ENCODE data around the gene TP53INP2.
A peak's percentile ranks its signal among the peaks of the same experiment; 100 is the strongest.
"Not testable (repeated sequence)": the region's sequence is repeated elsewhere in the genome, so short reads cannot be mapped to it uniquely, and the experiment has no call there.

The TP53INP2 gene

DNA sequence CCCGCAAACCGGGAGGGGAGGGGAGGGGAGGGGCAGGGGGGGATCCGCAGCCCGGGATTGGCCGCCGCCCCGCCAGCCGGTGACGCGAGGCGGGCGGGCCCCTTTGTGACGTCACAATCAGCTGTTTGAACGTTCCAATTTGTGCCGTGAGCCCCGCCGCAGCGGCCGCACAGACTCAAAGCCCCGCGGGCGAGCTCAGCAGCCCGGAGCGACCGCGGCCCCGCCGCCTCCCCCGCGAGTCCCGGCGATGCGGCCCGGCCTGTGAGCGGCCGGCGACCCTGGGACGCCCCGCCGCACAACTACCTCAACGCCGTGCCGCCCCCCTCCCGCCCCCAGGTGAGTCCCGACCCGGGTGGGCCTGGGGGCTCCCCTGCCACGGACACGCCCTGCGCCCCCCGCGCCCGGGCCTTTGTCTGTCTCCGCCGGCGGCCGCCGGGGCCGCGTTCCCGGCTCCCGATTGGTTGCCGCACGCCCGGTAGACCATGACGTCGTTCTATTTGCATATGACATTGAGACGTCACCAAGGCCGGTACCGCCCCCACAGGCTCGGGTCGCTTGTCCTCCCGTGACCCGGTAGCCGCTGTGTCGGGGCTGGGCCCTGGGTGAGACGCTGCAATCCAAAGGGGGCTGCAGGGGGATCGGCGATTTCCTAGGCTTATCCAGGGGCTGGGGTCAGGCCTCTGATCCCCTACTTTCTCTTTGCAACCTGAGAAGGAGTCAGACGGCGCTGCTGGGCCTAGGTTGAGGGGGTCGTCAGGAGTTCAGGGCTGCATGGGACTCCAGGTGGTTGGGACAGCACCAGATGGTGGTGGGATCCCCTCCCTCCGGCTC lies at the start of gene TP53INP2:
Gene TP53INP2, plus strand, starts transcription at position 168 of the 831 bp plus-strand sequence. CDS start 4,396 bp downstream, outside the sequence.
- peak; percentile 34 for DNase-seq

- not testable (repeated sequence) for DNase-seq
These were observed 45.5 kb upstream of the TP53INP2 start for GRCh38 chr20:34658654-34659053.

DNA sequence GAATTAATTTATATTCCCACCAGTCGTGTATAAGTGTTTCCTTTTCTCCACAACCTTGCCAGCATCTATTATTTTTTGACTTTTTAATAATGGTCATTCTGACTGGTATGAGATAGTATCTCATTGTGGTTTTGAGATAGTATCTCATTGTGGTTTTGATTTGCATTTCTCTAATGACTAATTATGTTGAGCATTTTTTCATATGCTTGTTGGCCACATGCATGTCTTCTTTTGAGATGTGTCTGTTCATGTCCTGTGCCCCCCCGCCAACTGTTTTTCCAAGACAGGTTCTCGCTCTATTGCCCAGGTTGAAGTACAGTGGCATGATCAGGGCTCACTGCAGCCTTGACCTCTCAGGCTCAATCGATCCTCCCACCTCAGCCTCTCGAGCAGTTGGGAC lies 42.3 kb upstream of the TP53INP2 start:
- DNase-seq: not testable (repeated sequence)

DNA sequence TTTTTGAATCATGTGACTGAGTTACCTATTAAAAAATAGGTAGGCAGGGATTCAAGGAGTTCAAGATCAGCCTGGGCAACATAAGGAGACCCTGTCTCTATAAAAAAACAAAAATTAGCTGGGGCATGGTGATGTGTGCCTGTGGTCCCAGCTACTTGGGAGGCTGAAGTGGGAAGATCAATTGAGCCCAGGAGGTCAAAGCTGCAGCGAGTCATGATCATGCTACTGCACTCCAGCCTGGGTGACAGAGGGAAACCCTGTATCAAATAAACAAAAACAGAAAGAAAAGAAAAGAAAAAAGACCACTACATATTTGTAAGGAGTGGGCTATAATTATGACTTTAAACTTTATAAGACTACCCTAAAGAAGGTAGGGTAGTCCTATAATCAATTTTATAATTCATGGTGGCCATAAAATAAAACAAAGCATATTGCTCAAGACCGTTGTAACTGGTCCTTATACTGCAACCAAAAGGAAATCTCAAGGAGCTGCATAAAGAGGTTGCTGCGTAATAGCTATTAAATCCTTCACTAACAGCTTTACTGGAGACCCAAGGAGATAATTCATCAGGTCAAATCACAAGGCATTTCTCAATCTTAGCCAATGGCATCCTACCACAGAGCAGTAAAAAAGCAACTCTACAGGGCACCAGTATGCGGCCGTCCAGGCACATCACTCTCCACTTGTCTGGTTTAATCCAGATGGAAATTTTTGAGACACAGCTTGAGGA lies 40.8 kb upstream of the TP53INP2 start:
- DNase-seq: no peak

DNA sequence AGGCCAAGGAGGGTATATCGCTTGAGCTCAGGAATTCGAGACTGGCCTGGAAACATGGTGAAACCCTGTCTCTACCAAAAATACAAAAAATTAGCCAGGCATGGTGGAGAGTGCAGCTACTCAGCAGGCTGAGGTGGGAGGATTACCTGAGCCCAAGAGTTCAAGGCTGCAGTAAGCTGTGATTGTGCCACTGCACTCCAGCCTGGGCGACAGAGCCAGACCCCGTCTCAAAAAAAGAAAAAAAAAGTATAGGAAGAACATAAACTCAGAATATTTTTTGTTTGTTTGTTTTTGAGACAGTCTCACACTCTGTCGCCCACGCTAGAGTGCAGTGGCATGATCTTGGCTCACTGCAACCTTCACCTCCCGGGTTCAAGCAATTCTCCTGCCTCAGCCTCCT lies 39.4 kb upstream of the TP53INP2 start:
- not testable (repeated sequence) for DNase-seq

DNA sequence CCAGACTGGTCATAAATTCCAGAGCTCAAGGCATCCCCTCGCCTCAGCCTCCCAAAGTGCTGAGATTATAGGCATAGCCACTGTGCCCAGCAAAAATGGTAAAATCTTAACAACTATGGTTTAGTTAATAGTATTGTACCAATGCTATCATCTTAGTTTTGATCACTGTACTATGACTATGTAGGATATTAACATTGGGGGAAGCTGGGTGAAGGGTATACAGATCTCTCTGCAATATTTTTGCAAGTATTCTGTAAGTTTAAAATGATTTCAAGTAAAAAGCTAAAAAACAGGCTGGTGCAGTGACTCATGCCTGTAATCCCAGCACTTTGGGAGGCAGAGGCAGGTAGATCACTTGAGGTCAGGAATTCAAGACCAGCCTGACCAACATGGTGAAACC lies 35.0 kb upstream of the TP53INP2 start:
- DNase-seq: no peak

GRCh38 chr20:34673412-34673811 lies 30.7 kb upstream of the TP53INP2 start:
- DNase-seq: no peak

GRCh38 chr20:34675561-34675960 lies 28.6 kb upstream of the TP53INP2 start:
- DNase-seq: no peak

DNA sequence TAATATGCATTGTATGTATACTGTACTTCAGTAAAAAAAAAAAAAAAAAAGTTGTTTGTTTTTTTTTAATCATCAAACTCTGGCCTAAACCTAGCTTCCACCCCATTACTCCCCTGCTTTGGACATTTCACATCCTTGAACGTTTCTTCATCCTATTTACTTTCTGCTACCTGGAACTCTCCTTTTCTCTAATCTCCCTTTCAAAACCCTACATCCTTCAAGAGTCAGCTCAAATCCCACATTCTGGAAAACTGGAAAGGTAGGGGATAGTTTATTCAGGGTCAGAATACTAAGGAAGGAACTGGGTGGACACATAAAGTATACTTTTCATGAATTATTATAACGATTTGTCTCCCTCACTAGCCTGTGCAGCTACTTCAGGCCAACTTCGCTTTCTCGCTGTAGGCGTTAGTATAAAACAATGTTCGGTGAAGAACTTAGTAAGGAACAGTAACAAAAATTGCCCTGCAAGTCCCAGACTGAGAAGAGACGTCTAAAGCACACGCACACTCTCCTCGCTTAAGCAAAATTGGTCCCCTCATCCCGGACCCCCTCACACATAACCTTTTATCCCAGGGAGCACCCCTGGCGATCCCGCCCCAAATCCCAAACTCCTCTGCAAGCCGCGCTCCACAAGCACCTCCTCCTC lies 28.0 kb upstream of the TP53INP2 start:
- no peak for DNase-seq

- DNase-seq: peak; percentile 67
These were observed 27.3 kb upstream of the TP53INP2 start, which contains the start of gene PIGU for GRCh38 chr20:34676642-34677373. PIGU (minus strand) TSS chr20:34677092; CDS start chr20:34677085, 7 bp downstream.

DNA sequence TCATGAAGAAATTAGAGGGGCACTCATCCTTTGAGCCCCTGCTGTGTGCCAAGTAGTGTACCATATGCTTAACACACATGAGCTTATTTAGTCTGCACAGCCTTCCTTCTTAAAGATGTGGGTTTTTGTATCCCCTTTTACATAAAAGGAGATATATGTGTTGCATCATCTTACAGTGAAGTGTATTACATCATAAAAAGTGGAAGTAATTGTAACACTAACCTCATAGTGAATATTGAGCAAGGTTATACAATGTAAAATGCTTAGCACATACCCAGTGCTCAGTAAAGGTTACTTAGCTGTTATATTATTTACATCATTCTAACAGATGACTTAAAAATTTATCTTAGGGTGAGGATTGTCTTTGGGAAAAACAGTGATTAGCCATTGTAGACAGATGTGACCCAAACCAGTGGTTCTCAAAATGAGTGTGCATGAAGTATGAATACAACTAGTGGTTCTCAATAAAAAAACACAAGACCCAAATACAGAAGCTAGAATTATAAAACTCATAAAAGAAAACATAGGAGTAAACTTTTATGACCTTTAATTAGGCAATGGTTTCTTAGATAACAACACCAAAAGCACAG lies 23.5 kb upstream of the TP53INP2 start:
- no peak for DNase-seq

DNA sequence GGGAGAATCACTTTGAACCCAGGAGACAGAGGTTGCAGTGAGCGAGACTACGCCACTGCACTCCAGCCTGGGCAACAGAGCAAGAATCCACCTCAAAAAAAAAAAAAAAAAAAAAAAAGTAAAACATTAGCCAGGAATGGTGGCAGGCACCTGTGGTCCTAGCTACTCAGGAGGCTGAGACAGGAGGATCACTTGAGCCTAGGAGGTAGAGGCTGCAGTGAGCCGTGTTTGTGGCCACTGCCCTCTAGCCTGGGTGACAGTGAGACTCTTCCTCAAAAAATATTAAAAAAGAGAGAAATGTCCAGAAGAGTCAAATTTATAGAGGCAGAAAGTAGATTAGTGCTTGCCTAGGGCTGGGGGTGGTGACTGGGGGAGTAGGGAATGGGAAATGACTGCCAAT lies 20.5 kb upstream of the TP53INP2 start:
- no peak for DNase-seq

DNA sequence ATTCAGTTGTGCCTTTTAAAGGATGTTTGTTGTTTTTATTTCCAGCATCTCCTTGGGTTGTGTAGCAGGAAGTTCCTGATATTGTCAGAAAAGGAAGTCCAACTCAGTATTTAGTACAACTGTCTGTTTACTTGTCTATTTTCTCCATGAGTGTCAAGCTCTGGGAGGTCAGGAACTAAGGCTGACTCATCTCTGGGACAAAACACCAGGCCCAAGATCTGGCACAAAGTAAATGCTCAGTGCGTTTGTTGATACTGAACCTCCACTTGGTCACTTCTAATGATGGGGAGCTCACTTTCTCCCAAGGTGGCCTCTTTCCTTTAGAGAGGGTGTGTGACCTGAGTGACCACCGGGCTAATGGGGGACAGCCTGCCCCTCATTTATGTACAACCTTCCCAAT lies 14.7 kb upstream of the TP53INP2 start:
- no peak for DNase-seq

- DNase-seq: no peak
These were observed 12.3 kb upstream of the TP53INP2 start for GRCh38 chr20:34691838-34692237.

DNA sequence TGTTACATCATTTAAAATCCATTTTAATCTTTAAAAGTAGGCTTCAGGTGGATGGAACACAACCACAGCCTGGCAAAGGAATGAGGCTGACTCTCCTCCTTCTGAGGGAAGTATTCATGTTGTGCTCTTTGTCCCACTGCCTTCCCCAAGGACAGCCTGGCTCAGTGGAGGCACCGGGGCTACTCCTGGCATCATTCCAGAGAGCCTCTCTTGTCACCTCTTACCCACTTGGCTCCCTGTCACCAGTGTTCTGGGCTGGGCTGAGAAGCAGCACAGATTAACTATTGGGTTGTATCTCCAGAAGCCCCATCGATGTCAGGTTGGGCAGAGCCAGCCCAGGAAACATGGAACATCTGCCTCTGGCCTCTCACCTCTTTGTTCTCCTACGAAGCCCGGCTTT lies 10.7 kb upstream of the TP53INP2 start:
- DNase-seq: no peak

DNA sequence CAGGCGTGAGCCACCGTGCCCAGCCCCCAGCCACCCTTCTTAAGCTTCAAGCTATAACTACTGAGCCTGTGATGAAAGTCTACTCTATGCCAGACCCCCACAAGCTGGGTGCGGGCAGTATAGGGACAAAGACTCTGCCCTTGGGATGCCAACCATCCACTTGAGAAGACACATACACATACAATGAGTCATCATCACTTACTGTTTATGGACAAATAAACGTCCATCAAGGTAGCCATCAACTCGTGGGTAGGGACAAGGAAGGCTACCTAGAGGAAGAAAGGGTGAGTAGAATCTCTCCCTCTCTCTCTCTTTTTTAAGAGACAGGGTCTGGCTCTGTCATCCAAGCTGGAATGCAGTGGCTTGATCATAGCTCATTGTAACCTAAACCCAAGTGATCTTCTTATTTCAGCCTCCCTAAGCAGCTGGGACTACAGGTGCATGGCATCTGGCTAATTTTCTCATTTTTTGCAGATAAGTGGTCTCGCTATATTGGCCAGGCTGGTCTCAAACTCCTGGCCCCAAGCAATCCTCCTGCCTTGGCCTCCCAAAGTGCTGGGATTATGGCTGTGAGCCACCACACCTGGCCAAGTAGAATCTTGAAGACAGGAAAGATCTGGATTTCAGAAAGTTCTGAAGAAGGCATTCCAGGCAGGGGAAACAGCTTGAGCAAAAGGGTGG lies 2.6 kb upstream of the TP53INP2 start:
- no peak for DNase-seq

GRCh38 chr20:34703061-34703423 lies 1.1 kb upstream of the TP53INP2 start:
- no peak for DNase-seq

- no peak for DNase-seq
These were observed 544 bp upstream of the TP53INP2 start for GRCh38 chr20:34703424-34704176.

DNA sequence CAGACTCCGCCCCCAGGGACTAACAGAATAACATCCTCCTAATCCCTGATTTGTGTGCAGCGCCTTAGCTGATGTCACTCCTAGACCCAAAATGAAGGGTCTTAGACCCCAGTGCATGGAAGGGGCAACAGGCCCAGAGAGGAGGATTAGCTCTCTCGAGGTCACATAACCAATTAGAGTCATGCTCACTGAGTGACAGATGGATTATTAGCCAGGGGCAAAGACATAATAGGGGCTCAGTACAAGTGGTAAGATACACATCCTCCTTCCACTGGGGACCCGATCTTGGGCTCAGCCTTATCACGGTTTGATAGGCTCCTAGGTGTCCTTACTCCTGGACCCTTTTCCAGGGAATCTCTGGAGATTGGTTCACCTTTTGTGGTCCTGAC lies 858 bp downstream of the TP53INP2 start:
- DNase-seq: no peak

- DNase-seq: no peak
These were observed 1.5 kb downstream of the TP53INP2 start for GRCh38 chr20:34705397-34706301.
